Tibial nerve (tissue), 4 donors: Measurements from ENCODE around the gene PTPRT. TPM values are rescaled to one million over a fixed set of nuclear protein-coding genes. Genes with fewer than 3 reads are reported as not detected.

Experiments
- DNase-seq, 2 donors: peaks; one replicate each; pipeline ENCODE4 v3.0.0-alpha.2; 2019; ENCODE audit warnings: low spot score in 2 of 2
- H3K27ac ChIP-seq, 4 donors: fragments of 200-600 bp; sonication (generic) in 3 of 4; one replicate each; pipeline ENCODE4 v1.5.1; 2017 to 2019; ENCODE audit warnings: mild to moderate bottlenecking in 1 of 4
- H3K27me3 ChIP-seq, 2 donors: fragments of 200-600 bp; sonication (generic) in 1 of 2; one replicate each; pipeline versions ENCODE4 v1.5.1 to v1.6.0; 2017 to 2019
- H3K36me3 ChIP-seq, 3 donors: fragments of 200-600 bp; sonication (generic); one replicate each; pipeline ENCODE4 v1.5.1; 2018 to 2019
- H3K4me1 ChIP-seq, 4 donors: fragments of 200-600 bp; sonication (generic) in 3 of 4; one replicate each; pipeline ENCODE4 v1.5.1; 2017 to 2019
- H3K4me3 ChIP-seq, 4 donors: fragments of 200-600 bp; sonication (generic) in 3 of 4; one replicate each; pipeline ENCODE4 v1.5.1; 2017 to 2019; ENCODE audit warnings: mild to moderate bottlenecking in 1 of 4, moderate library complexity in 1 of 4
- H3K9me3 ChIP-seq, 4 donors: fragments of 200-600 bp; sonication (generic) in 3 of 4; one replicate each; pipeline ENCODE4 v1.5.1; 2017 to 2019
- CTCF ChIP-seq, 5 experiments: fragments of 200-600 bp in 3 of 5; fragments of 450-650 bp in 2 of 5; sonication (generic) in 3 of 5; IDR thresholded peaks; one replicate each; pipeline ENCODE4 v1.5.1; 2016 to 2019; ENCODE audit warnings: antibody characterized with exemption in 5 of 5, mild to moderate bottlenecking in 3 of 5, moderate library complexity in 2 of 5
- EP300 ChIP-seq, 2 donors: sonication (generic); formaldehyde crosslinking; IDR thresholded peaks; one replicate each; pipeline ENCODE4 v1.6.1; 2017; ENCODE audit warnings: antibody characterized with exemption in 2 of 2, mild to moderate bottlenecking in 1 of 2
- POLR2A ChIP-seq, 2 donors: fragments of 450-650 bp; IDR thresholded peaks; one replicate each; pipeline ENCODE4 v1.6.1; 2017; ENCODE audit warnings: antibody characterized with exemption in 2 of 2, mild to moderate bottlenecking in 2 of 2, moderate library complexity in 2 of 2
- WGBS, 2 donors: methylation state at CpG; one replicate each; pipeline ENCODE4 v1.1.5; 2018; 5-methylcytosine and 5-hydroxymethylcytosine counted together
- total RNA-seq, 4 donors: library from RNA; depleted of rRNA; stranded (reverse); fragments of >200 nt; gene quantifications; one replicate each; pipeline ENCODE4 v1.1.0, GENCODE V29; 2016

Gene PTPRT
- total RNA-seq, 4 donors from 2014 or later, result under 0.01 TPM; not detected in 3

GRCh38 chr20:42700372-42700771, 489.3 kb downstream of the PTPRT start:
- no peak for DNase-seq
- WGBS, 2 donors, result 19 to 42% methylated on average over 8 of the region's 8 CpGs
- no peaks in the 10 kb centered on the region for H3K27me3 ChIP-seq
- H3K36me3 ChIP-seq, result no peaks in the 10 kb centered on the region
- H3K4me3 ChIP-seq, result no peak overlapping the region
- no peaks in the 10 kb centered on the region for H3K9me3 ChIP-seq
- no peak for TF ChIP-seq CTCF (IDR thresholded peaks at IDR 0.05)
- H3K27ac ChIP-seq, result no peak overlapping the region
- no peaks in the 10 kb centered on the region for H3K4me1 ChIP-seq

GRCh38 chr20:42697962-42698361, 491.7 kb downstream of the PTPRT start:
- no peaks in the 10 kb centered on the region for H3K4me1 ChIP-seq
- no peaks in the 10 kb centered on the region for H3K27me3 ChIP-seq
- no peaks in the 10 kb centered on the region for H3K9me3 ChIP-seq
- no peak for DNase-seq
- H3K36me3 ChIP-seq, result no peaks in the 10 kb centered on the region
- no peak overlapping the region for H3K4me3 ChIP-seq
- 61 to 62% methylated on average over 3 of the region's 3 CpGs for WGBS, 2 donors
- TF ChIP-seq POLR2A (IDR thresholded peaks at IDR 0.05) (no peak), EP300 (IDR thresholded peaks at IDR 0.05) (no peak), CTCF (IDR thresholded peaks at IDR 0.05) (no peak)
- H3K27ac ChIP-seq, result no peak overlapping the region

GRCh38 chr20:42690842-42691437, 498.8 kb downstream of the PTPRT start:
- H3K9me3 ChIP-seq, result peaks cover 0 to 6% (median 0%) of the 10 kb centered on the region in 4 donors
- no peak overlapping the region for H3K4me3 ChIP-seq
- TF ChIP-seq POLR2A (IDR thresholded peaks at IDR 0.05) (no peak), EP300 (IDR thresholded peaks at IDR 0.05) (no peak), CTCF (IDR thresholded peaks at IDR 0.05) (no peak)
- no peaks in the 10 kb centered on the region for H3K36me3 ChIP-seq
- no peaks in the 10 kb centered on the region for H3K4me1 ChIP-seq
- WGBS, 2 donors, result 77 to 91% methylated on average over 7 of the region's 7 CpGs
- no peak overlapping the region for H3K27ac ChIP-seq
- no peak for DNase-seq
- H3K27me3 ChIP-seq, result no peaks in the 10 kb centered on the region

GRCh38 chr20:42688576-42688975, 501.1 kb downstream of the PTPRT start:
- WGBS, 2 donors, result 17 to 56% methylated on average over 1 of the region's 1 CpG
- no peaks in the 10 kb centered on the region for H3K36me3 ChIP-seq
- no peak overlapping the region for H3K27ac ChIP-seq
- no peak for DNase-seq
- no peak overlapping the region for H3K4me3 ChIP-seq
- TF ChIP-seq POLR2A (IDR thresholded peaks at IDR 0.05), result no peak
- TF ChIP-seq CTCF (IDR thresholded peaks at IDR 0.05), result no peak
- no peak for TF ChIP-seq EP300 (IDR thresholded peaks at IDR 0.05)
- H3K9me3 ChIP-seq, result peaks cover 0 to 6% (median 0%) of the 10 kb centered on the region in 4 donors
- no peaks in the 10 kb centered on the region for H3K4me1 ChIP-seq
- H3K27me3 ChIP-seq, result no peaks in the 10 kb centered on the region

GRCh38 chr20:42686057-42686456, 503.6 kb downstream of the PTPRT start:
- H3K27ac ChIP-seq, result no peak overlapping the region
- DNase-seq, result no peak
- H3K4me1 ChIP-seq, result no peaks in the 10 kb centered on the region
- H3K9me3 ChIP-seq, result no peaks in the 10 kb centered on the region
- H3K4me3 ChIP-seq, result no peak overlapping the region
- H3K27me3 ChIP-seq, result no peaks in the 10 kb centered on the region
- WGBS, 2 donors, result 91 to 93% methylated on average over 2 of the region's 2 CpGs
- TF ChIP-seq CTCF (IDR thresholded peaks at IDR 0.05) (no peak), EP300 (IDR thresholded peaks at IDR 0.05) (no peak), POLR2A (IDR thresholded peaks at IDR 0.05) (no peak)
- no peaks in the 10 kb centered on the region for H3K36me3 ChIP-seq
